Neural progenitor cell (in vitro differentiated cells): ENCODE measurements around the gene TRAF3.

Experiments
- EZH2 ChIP-seq: fragments of 200-600 bp; sonication (generic); IDR thresholded peaks from 2 replicates; pipeline ENCODE4 v1.6.1; 2017; ENCODE audit warnings: antibody characterized with exemption, mild to moderate bottlenecking, moderate library complexity
- TF ChIP-seq, protein P1 (sequence below): fragments of 200-600 bp; sonication (generic); IDR thresholded peaks from 2 replicates; pipeline ENCODE4 v1.5.1; 2017; ENCODE audit warnings: antibody characterized with exemption, mild to moderate bottlenecking

DNA sequence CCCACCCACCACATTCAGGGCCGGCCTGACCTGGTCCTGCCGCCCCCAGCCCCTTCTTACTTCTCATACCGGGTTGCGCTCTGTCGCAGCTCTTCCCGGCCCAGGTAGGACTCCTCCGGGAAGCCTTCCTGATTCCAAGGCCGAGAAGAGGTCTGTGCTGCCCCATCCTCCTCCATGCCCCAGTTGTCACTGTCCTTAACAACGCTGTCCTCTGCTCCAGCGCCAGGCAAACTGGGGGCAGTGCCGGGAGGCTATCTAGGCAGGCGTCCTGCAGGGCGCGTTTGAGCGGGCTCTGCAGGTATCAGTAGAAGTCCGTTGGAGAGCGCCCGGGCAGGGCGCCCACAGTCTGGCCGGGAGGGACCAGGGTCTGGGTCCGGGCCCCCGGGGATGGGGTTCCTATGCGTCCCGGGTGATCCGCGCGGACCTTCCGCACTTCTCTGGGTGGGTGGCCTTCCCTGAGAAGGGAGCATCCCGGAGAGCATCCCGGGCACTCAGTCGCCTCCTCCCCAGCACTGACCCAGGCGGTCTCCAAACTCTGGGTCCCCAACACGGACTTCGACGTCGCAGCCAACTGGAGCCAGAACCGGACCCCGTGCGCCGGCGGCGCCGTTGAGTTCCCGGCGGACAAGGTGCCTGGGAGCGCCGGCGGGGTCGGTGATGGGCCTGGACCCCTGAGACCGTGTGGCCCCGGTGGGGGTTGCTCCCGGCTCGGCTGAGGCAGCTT, 146.1 kb downstream of the TRAF3 start:
- TF ChIP-seq, protein P1, sequence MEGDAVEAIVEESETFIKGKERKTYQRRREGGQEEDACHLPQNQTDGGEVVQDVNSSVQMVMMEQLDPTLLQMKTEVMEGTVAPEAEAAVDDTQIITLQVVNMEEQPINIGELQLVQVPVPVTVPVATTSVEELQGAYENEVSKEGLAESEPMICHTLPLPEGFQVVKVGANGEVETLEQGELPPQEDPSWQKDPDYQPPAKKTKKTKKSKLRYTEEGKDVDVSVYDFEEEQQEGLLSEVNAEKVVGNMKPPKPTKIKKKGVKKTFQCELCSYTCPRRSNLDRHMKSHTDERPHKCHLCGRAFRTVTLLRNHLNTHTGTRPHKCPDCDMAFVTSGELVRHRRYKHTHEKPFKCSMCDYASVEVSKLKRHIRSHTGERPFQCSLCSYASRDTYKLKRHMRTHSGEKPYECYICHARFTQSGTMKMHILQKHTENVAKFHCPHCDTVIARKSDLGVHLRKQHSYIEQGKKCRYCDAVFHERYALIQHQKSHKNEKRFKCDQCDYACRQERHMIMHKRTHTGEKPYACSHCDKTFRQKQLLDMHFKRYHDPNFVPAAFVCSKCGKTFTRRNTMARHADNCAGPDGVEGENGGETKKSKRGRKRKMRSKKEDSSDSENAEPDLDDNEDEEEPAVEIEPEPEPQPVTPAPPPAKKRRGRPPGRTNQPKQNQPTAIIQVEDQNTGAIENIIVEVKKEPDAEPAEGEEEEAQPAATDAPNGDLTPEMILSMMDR = no peak
- peak; percentile 97 for TF ChIP-seq EZH2
